Kidney epithelial cell (primary cell): Measurements from ENCODE around the gene DNAJC5G. TPM values are rescaled to one million over a fixed set of nuclear protein-coding genes. Genes with fewer than 3 reads are reported as not detected.

ENCODE experiments used
- DNase-seq: peaks from one replicate; pipeline ENCODE4 v3.0.0-alpha.2; 2010; ENCODE audit warnings: low read depth
- H3K27me3 ChIP-seq: 2 replicates; pipeline ENCODE4 v1.6.0; 2011; ENCODE audit warnings: low read length; ENCODE audit not compliant: control insufficient read depth, insufficient read depth
- H3K36me3 ChIP-seq: 2 replicates; pipeline ENCODE4 v1.5.1; 2011; ENCODE audit warnings: low read length; ENCODE audit not compliant: control insufficient read depth, insufficient read depth
- H3K4me3 ChIP-seq: 2 replicates; pipeline ENCODE4 v1.5.1; 2011; ENCODE audit warnings: low read depth, mild to moderate bottlenecking, control low read depth, low read length
- CTCF ChIP-seq: IDR thresholded peaks from 2 replicates; pipeline ENCODE4 v1.5.1; 2011; ENCODE audit warnings: mild to moderate bottlenecking, moderate library complexity, low read length, control low read depth, inconsistent platforms; ENCODE audit not compliant: insufficient read depth, poor library complexity, severe bottlenecking
- total RNA-seq: library from RNA; depleted of rRNA; stranded (reverse); fragments of >200 nt; gene quantifications from 2 replicates; pipeline ENCODE4 v1.2.3, GENCODE V29; 2015

DNAJC5G gene
- total RNA-seq, 1 donor from 2014 or later = not detected

GRCh38 chr2:27307287-27307544, 32.0 kb downstream of the DNAJC5G start:
- DNase-seq = no peak
- TF ChIP-seq CTCF = no peak
- no peaks in the 10 kb centered on the region for H3K36me3 ChIP-seq
- H3K27me3 ChIP-seq = peaks cover 45% of the 10 kb centered on the region
- H3K4me3 ChIP-seq = no peak overlapping the region

GRCh38 chr2:27307545-27308358, 32.5 kb downstream of the DNAJC5G start:
- H3K4me3 ChIP-seq = no peak overlapping the region
- no peak for TF ChIP-seq CTCF
- no peak for DNase-seq

GRCh38 chr2:27308359-27308881, 33.2 kb downstream of the DNAJC5G start, which contains the start of gene UCN:
UCN (minus strand) TSS chr2:27308445; CDS start chr2:27307895, 550 bp downstream.
- DNase-seq = no peak
- no peak for TF ChIP-seq CTCF
- no peaks in the 10 kb centered on the region for H3K36me3 ChIP-seq
- H3K27me3 ChIP-seq = peaks cover 45% of the 10 kb centered on the region
- H3K4me3 ChIP-seq = no peak within 1 kb of the TSS

More at GRCh38 chr2:27307545-27308358, 32.5 kb downstream of the DNAJC5G start:
- peaks cover 45% of the 10 kb centered on the region for H3K27me3 ChIP-seq
- H3K36me3 ChIP-seq = no peaks in the 10 kb centered on the region

GRCh38 chr2:27309651-27310050, 34.4 kb downstream of the DNAJC5G start:
- H3K27me3 ChIP-seq = peaks cover 43% of the 10 kb centered on the region
- no peak for TF ChIP-seq CTCF
- no peaks in the 10 kb centered on the region for H3K36me3 ChIP-seq
- DNase-seq = no peak
- no peak overlapping the region for H3K4me3 ChIP-seq

GRCh38 chr2:27312152-27312551, 36.9 kb downstream of the DNAJC5G start:
- no peak for TF ChIP-seq CTCF
- no peak overlapping the region for H3K4me3 ChIP-seq
- no peak for DNase-seq
- peaks cover 19% of the 10 kb centered on the region for H3K27me3 ChIP-seq
- H3K36me3 ChIP-seq = peaks cover 2% of the 10 kb centered on the region
